ENCODE results near the gene EGFL7. TPM values are rescaled to one million over a fixed set of nuclear protein-coding genes. Genes with fewer than 3 reads are reported as not detected.
A peak's percentile ranks its signal among the peaks of the same experiment; 100 is the strongest.

The EGFL7 gene
- total and polyA plus RNA-seq, 2 of the 13 experiments (the other 11 are each of a cell fraction or from before 2014, with no cell fraction given): 0.20 to 5.1 TPM

DNA sequence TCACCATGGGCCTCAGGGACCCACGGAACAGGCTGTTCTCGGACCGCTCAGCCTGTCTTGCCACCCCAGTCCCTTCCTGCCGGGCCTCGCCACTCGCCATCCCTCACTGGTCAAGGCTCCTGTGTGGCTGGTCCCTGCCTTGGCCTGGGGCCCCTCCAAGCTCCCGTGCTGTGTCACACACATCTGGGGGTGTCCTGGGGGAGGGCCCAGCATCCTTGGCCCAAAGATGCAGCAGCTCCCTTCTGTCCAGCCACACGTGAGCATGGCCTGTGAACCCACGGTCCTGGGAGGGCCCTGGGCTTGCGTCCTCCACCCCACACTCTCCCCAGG, 425 bp upstream of the EGFL7 start:
- H3K27me3 ChIP-seq (ENCODE audit: control insufficient read depth in 1 of 2, insufficient read depth in 2 of 2, low read length in 2 of 2): peaks cover 35 to 90% of the 10 kb centered on the region in 2 experiments
- no peak overlapping the region for H3K4me2 ChIP-seq (ENCODE audit: low read depth, low read length)
- no peaks in the 10 kb centered on the region for H4K20me1 ChIP-seq (ENCODE audit: insufficient read depth, low read length)
- peak overlapping the region in 1 of 3 experiments; percentile 26; a peak in 1 of 6 replicates for H3K4me3 ChIP-seq (replicated peaks in 1 of 3; ENCODE audit: insufficient read depth in 1 of 3, low read depth in 2 of 3, low read length in 3 of 3)
- ATAC-seq: no peak
- H3K27ac ChIP-seq (ENCODE audit: extremely low read length, insufficient read depth, low read length): no peak overlapping the region
- H2AFZ ChIP-seq (ENCODE audit: low read length): no peak overlapping the region
- intact Hi-C loops (cut with micrococcal nuclease; ENCODE audit: unreplicated experiment): no loop called here
- CTCF ChIA-PET (ENCODE audit: low intra/inter-chr PET ratio, low total read pairs): no interaction called here
- peaks cover 23% of the 10 kb centered on the region for H3K4me1 ChIP-seq (ENCODE audit: insufficient read depth, low read length)
- no peak overlapping the region for H3K9ac ChIP-seq (ENCODE audit: insufficient read depth, low read depth, low read length)
- in situ Hi-C loops (cut with HindIII; ENCODE audit: extremely low pct_ligation_motif_present, low pct_unique_long_range_greater_than_20kb): no loop called here
- no TSS peak for BruUV-seq (replicated peaks)
- no CpG with 5 or more reads among the region's 10 CpGs for WGBS (ENCODE audit: low lambda C conversion rate)
- TF ChIP-seq ARID2 (CRISPR knock-in tag; IDR thresholded peaks at IDR 0.05; ENCODE audit: borderline replicate concordance) (no peak), YEATS2 (CRISPR knock-in tag; IDR thresholded peaks at IDR 0.05; ENCODE audit: borderline replicate concordance) (no peak), FOSL1 (CRISPR knock-in tag; IDR thresholded peaks at IDR 0.05; ENCODE audit: borderline replicate concordance) (no peak), NBN (conservative IDR thresholded peaks at IDR 0.05) (no peak), ZC3H4 (CRISPR knock-in tag; IDR thresholded peaks at IDR 0.05; ENCODE audit: borderline replicate concordance) (no peak), CCAR2 (optimal IDR thresholded peaks at IDR 0.05; ENCODE audit: low read depth, low read length) (no peak), ZBTB20 (CRISPR knock-in tag; IDR thresholded peaks at IDR 0.05; ENCODE audit: borderline replicate concordance, low read depth) (no peak), ZNF431 (CRISPR knock-in tag; IDR thresholded peaks at IDR 0.05; ENCODE audit: borderline replicate concordance, low read depth) (no peak)
- TF ChIP-seq, protein P1, sequence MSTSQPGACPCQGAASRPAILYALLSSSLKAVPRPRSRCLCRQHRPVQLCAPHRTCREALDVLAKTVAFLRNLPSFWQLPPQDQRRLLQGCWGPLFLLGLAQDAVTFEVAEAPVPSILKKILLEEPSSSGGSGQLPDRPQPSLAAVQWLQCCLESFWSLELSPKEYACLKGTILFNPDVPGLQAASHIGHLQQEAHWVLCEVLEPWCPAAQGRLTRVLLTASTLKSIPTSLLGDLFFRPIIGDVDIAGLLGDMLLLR (CRISPR knock-in tag; IDR thresholded peaks at IDR 0.05): no peak
- TF ChIP-seq, protein P2, sequence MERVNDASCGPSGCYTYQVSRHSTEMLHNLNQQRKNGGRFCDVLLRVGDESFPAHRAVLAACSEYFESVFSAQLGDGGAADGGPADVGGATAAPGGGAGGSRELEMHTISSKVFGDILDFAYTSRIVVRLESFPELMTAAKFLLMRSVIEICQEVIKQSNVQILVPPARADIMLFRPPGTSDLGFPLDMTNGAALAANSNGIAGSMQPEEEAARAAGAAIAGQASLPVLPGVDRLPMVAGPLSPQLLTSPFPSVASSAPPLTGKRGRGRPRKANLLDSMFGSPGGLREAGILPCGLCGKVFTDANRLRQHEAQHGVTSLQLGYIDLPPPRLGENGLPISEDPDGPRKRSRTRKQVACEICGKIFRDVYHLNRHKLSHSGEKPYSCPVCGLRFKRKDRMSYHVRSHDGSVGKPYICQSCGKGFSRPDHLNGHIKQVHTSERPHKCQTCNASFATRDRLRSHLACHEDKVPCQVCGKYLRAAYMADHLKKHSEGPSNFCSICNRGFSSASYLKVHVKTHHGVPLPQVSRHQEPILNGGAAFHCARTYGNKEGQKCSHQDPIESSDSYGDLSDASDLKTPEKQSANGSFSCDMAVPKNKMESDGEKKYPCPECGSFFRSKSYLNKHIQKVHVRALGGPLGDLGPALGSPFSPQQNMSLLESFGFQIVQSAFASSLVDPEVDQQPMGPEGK (CRISPR knock-in tag; IDR thresholded peaks at IDR 0.05): no peak
- TF ChIP-seq, protein P3, sequence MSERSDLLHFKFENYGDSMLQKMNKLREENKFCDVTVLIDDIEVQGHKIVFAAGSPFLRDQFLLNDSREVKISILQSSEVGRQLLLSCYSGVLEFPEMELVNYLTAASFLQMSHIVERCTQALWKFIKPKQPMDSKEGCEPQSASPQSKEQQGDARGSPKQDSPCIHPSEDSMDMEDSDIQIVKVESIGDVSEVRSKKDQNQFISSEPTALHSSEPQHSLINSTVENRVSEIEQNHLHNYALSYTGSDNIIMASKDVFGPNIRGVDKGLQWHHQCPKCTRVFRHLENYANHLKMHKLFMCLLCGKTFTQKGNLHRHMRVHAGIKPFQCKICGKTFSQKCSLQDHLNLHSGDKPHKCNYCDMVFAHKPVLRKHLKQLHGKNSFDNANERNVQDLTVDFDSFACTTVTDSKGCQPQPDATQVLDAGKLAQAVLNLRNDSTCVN (CRISPR knock-in tag; IDR thresholded peaks at IDR 0.05; ENCODE audit: borderline replicate concordance): no peak
- no peaks in the 10 kb centered on the region for H3K36me3 ChIP-seq (replicated peaks in 1 of 2; ENCODE audit: control insufficient read depth in 1 of 2, insufficient read depth in 2 of 2, low read length in 2 of 2)
- DNase-seq (ENCODE audit: low spot score): no peak
- H3K79me2 ChIP-seq (ENCODE audit: insufficient read depth, low read length): no peaks in the 10 kb centered on the region
- FAIRE-seq: no peak
- POLR2A ChIA-PET: no interaction called here
- H3K9me3 ChIP-seq (ENCODE audit: low read length): no peaks in the 10 kb centered on the region

Data from HepG2 (cell line).